ENCODE results near the gene DTNA. TPM values are rescaled to one million over a fixed set of nuclear protein-coding genes. Genes with fewer than 3 reads are reported as not detected.

The DTNA gene
- total RNA-seq, 1 experiment from 2014 or later: 9.6 TPM

GRCh38 chr18:34817636-34818035, 107.5 kb downstream of the DTNA start:
- Histone ChIP-seq H3K79me2 (ENCODE audit: insufficient read depth, low read length) (no peaks in the 10 kb centered on the region), H3K4me2 (ENCODE audit: low read length) (no peak overlapping the region), H3K4me1 (ENCODE audit: control insufficient read depth in 1 of 2, insufficient read depth in 2 of 2, low read length in 2 of 2) (no peaks in the 10 kb centered on the region), H3K4me3 (replicated peaks in 1 of 2; ENCODE audit: low read depth in 1 of 2, low read length in 2 of 2) (no peak overlapping the region), H4K20me1 (ENCODE audit: insufficient read depth) (no peaks in the 10 kb centered on the region), H3K27me3 (ENCODE audit: insufficient read depth, low read length) (no peaks in the 10 kb centered on the region), H3K9ac (ENCODE audit: low read length) (no peak overlapping the region), H2AFZ (ENCODE audit: low read depth, low read length, poor library complexity, severe bottlenecking) (no peak overlapping the region), H3K9me2 (ENCODE audit: insufficient read depth) (no peaks in the 10 kb centered on the region), H3K27ac (ENCODE audit: low read depth, low read length) (no peak overlapping the region), H3K9me3 (ENCODE audit: control insufficient read depth in 1 of 2, insufficient read depth in 1 of 2, low read depth in 1 of 2, low read length in 2 of 2) (no peaks in the 10 kb centered on the region), H3K36me3 (ENCODE audit: control insufficient read depth in 1 of 2, insufficient read depth in 2 of 2, low read length in 2 of 2) (no peaks in the 10 kb centered on the region)
- ChIA-PET CTCF (no interaction called here), RAD21 (ENCODE audit: low non-redundant PET in 1 of 2, low total read pairs in 2 of 2, uncharacterized antibody in 2 of 2, unreplicated experiment in 2 of 2) (no interaction called here), POLR2A (no interaction called here)
- ATAC-seq (no peak), DNase-seq (ENCODE audit: low read depth, low spot score) (no peak)
- TF ChIP-seq, protein P1, sequence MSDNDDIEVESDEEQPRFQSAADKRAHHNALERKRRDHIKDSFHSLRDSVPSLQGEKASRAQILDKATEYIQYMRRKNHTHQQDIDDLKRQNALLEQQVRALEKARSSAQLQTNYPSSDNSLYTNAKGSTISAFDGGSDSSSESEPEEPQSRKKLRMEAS (IDR thresholded peaks at IDR 0.05): no peak
- TF ChIP-seq CBX3 (IDR thresholded peaks at IDR 0.05; ENCODE audit: low read depth) (no peak), JUND (IDR thresholded peaks at IDR 0.05) (no peak), FOSL1 (IDR thresholded peaks at IDR 0.05; ENCODE audit: low read depth) (no peak), YY1 (IDR thresholded peaks at IDR 0.05; ENCODE audit: extremely low read depth, insufficient replicate concordance, low read depth, low read length) (no peak), ELF1 (IDR thresholded peaks at IDR 0.05; ENCODE audit: borderline replicate concordance, low read depth) (no peak), ZBTB33 (IDR thresholded peaks at IDR 0.05; ENCODE audit: extremely low read depth, insufficient replicate concordance, low read length) (no peak), ZFX (IDR thresholded peaks at IDR 0.05) (no peak), SRF (IDR thresholded peaks at IDR 0.05; ENCODE audit: low read depth) (no peak), SIN3A (IDR thresholded peaks at IDR 0.05; ENCODE audit: low read depth) (no peak), CEBPB (IDR thresholded peaks at IDR 0.05; ENCODE audit: low read depth) (no peak), RAD21 (IDR thresholded peaks at IDR 0.05; ENCODE audit: low read depth) (no peak)
- no TSS peak for BruUV-seq (replicated peaks)
- intact Hi-C loops (cut with micrococcal nuclease): no loop called here

Data from HCT116 (cell line).